Thoracic aorta (tissue), 2 donors: ENCODE measurements around the gene TNIK. TPM values are rescaled to one million over a fixed set of nuclear protein-coding genes. Genes with fewer than 3 reads are reported as not detected.

ENCODE experiments used
- ATAC-seq: fragments of 150-250 bp; one replicate; pipeline ENCODE4 v1.8.0; 2017; ENCODE audit warnings: low read depth; ENCODE audit not compliant: insufficient number of reproducible peaks, low FRiP score
- DNase-seq: peaks from one replicate; pipeline ENCODE4 v3.0.0-alpha.2; 2020; ENCODE audit warnings: low spot score
- H3K27ac ChIP-seq, 2 donors: fragments of 200-600 bp; sonication (generic); 1 replicate in 1 of 2; 2 replicates in 1 of 2; pipeline ENCODE4 v1.5.1; 2016; ENCODE audit warnings: mild to moderate bottlenecking in 2 of 2, moderate library complexity in 2 of 2
- H3K27me3 ChIP-seq: fragments of 200-600 bp; sonication (generic); replicated peaks from 2 replicates; pipeline ENCODE4 v1.6.0; 2016; ENCODE audit warnings: mild to moderate bottlenecking; ENCODE audit not compliant: insufficient read depth
- H3K36me3 ChIP-seq: fragments of 200-600 bp; sonication (generic); one replicate; pipeline ENCODE4 v1.5.1; 2016
- H3K4me1 ChIP-seq, 2 donors: fragments of 200-600 bp; sonication (generic); 1 replicate in 1 of 2; 2 replicates in 1 of 2; pipeline versions ENCODE4 v1.5.1 to v1.6.0; 2016; ENCODE audit warnings: low read depth in 2 of 2, mild to moderate bottlenecking in 1 of 2; ENCODE audit not compliant: control insufficient read depth in 1 of 2
- H3K4me3 ChIP-seq: fragments of 200-600 bp; sonication (generic); 2 replicates; pipeline ENCODE4 v1.5.1; 2016; ENCODE audit warnings: mild to moderate bottlenecking
- H3K9me3 ChIP-seq: fragments of 200-600 bp; sonication (generic); 2 replicates; pipeline ENCODE4 v1.5.1; 2016
- CTCF ChIP-seq: fragments of 200-600 bp; sonication (generic); IDR thresholded peaks from one replicate; pipeline ENCODE4 v1.5.1; 2019; ENCODE audit warnings: antibody characterized with exemption
- total RNA-seq, 2 donors: library from RNA; depleted of rRNA; stranded (reverse); fragments of >200 nt; gene quantifications; one replicate each; pipeline versions ENCODE4 v1.1.0 to v1.2.3, GENCODE V29; 2016

Gene TNIK
- total RNA-seq, 2 donors from 2014 or later, result 18.3 to 21.7 TPM

- Histone ChIP-seq H3K36me3 (no peaks in the 10 kb centered on the region), H3K27me3 (no peaks in the 10 kb centered on the region), H3K9me3 (no peaks in the 10 kb centered on the region), H3K4me1 (peaks cover 0 to 14% of the 10 kb centered on the region in 2 donors), H3K27ac (peak overlapping the region in 1 of 2 donors; percentile 37), H3K4me3 (peak overlapping the region; percentile 53)
- no peak for TF ChIP-seq CTCF
- no peak for DNase-seq
- ATAC-seq, result no peak
Observed at GRCh38 chr3:171028025-171028778, 432.0 kb downstream of the TNIK start.

- DNase-seq, result no peak
- no peaks in the 10 kb centered on the region for H3K36me3 ChIP-seq
- no peaks in the 10 kb centered on the region for H3K9me3 ChIP-seq
- H3K4me1 ChIP-seq, result peaks cover 0 to 14% of the 10 kb centered on the region in 2 donors
- H3K27me3 ChIP-seq, result no peaks in the 10 kb centered on the region
- ATAC-seq, result no peak
- H3K4me3 ChIP-seq, result no peak within 1 kb of the TSS
- TF ChIP-seq CTCF, result no peak
- no peak within 1 kb of the TSS for H3K27ac ChIP-seq
Observed at GRCh38 chr3:171026597-171027293, 433.5 kb downstream of the TNIK start, which contains the start of gene SLC2A2. SLC2A2 (minus strand) TSS chr3:171026720; CDS start chr3:171026670, 50 bp downstream.

- no peaks in the 10 kb centered on the region for H3K9me3 ChIP-seq
- peaks cover 0 to 2% of the 10 kb centered on the region in 2 donors for H3K4me1 ChIP-seq
- H3K36me3 ChIP-seq, result no peaks in the 10 kb centered on the region
- H3K27me3 ChIP-seq, result no peaks in the 10 kb centered on the region
- no peak overlapping the region for H3K4me3 ChIP-seq
- no peak for TF ChIP-seq CTCF
- DNase-seq, result no peak
- H3K27ac ChIP-seq, result no peak overlapping the region
- ATAC-seq, result no peak
Observed at GRCh38 chr3:171023566-171023965, 436.6 kb downstream of the TNIK start.

- Histone ChIP-seq H3K27ac (no peak overlapping the region), H3K27me3 (no peaks in the 10 kb centered on the region), H3K36me3 (no peaks in the 10 kb centered on the region), H3K4me1 (no peaks in the 10 kb centered on the region), H3K4me3 (no peak overlapping the region), H3K9me3 (no peaks in the 10 kb centered on the region)
- TF ChIP-seq CTCF, result no peak
- DNase-seq (no peak), ATAC-seq (no peak)
Observed at GRCh38 chr3:171021377-171021776, 438.8 kb downstream of the TNIK start.

- DNase-seq, result no peak
- TF ChIP-seq CTCF, result no peak
- H3K4me1 ChIP-seq, result no peaks in the 10 kb centered on the region
- no peak overlapping the region for H3K27ac ChIP-seq
- H3K36me3 ChIP-seq, result no peaks in the 10 kb centered on the region
- ATAC-seq, result no peak
- H3K27me3 ChIP-seq, result no peaks in the 10 kb centered on the region
- no peaks in the 10 kb centered on the region for H3K9me3 ChIP-seq
- no peak overlapping the region for H3K4me3 ChIP-seq
Observed at GRCh38 chr3:171018156-171018935, 441.9 kb downstream of the TNIK start.
